LHCN-M2 (cell line): ENCODE data around the gene RAC2. TPM values are rescaled to one million over a fixed set of nuclear protein-coding genes. Genes with fewer than 3 reads are reported as not detected.
"Not testable (repeated sequence)": the region's sequence is repeated elsewhere in the genome, so short reads cannot be mapped to it uniquely, and the experiment has no call there.

Source experiments
- DNase-seq: peaks from one replicate; pipeline ENCODE4 v3.0.0-alpha.2; 2012; ENCODE audit warnings: low read depth
- total RNA-seq: library from RNA; depleted of rRNA; stranded (reverse); fragments of >200 nt; gene quantifications from 2 replicates; pipeline ENCODE4 v1.2.3, GENCODE V29; 2014

The RAC2 gene
- total RNA-seq, 1 experiment from 2014 or later: 0.69 TPM

- DNase-seq: no peak
Measured at GRCh38 chr22:37206841-37207821, 36.9 kb downstream of the RAC2 start.

- DNase-seq: no peak
Measured at GRCh38 chr22:37206118-37206840, 37.8 kb downstream of the RAC2 start.

GRCh38 chr22:37205046-37205445 lies 39.0 kb downstream of the RAC2 start:
- DNase-seq: no peak

- DNase-seq: no peak
Measured at GRCh38 chr22:37204045-37204655, 39.9 kb downstream of the RAC2 start.

GRCh38 chr22:37203354-37204044 lies 40.6 kb downstream of the RAC2 start:
- DNase-seq: no peak

- DNase-seq: no peak
Measured at GRCh38 chr22:37202716-37203115, 41.4 kb downstream of the RAC2 start.

- no peak for DNase-seq
Measured at GRCh38 chr22:37202001-37202555, 42.0 kb downstream of the RAC2 start.

- not testable (repeated sequence) for DNase-seq
Measured at GRCh38 chr22:37201443-37201820, 42.6 kb downstream of the RAC2 start.

GRCh38 chr22:37199760-37200108 lies 44.3 kb downstream of the RAC2 start:
- no peak for DNase-seq

- peak; percentile 95 for DNase-seq
Measured at GRCh38 chr22:37199103-37199759, 44.8 kb downstream of the RAC2 start.

- peak; percentile 71 for DNase-seq
Measured at GRCh38 chr22:37198258-37199102, 45.6 kb downstream of the RAC2 start.

GRCh38 chr22:37197451-37198257 lies 46.4 kb downstream of the RAC2 start:
- peak; percentile 59 for DNase-seq

GRCh38 chr22:37196539-37197450 lies 47.3 kb downstream of the RAC2 start:
- DNase-seq: peak; percentile 29

- no peak for DNase-seq
Measured at GRCh38 chr22:37195921-37196320, 48.1 kb downstream of the RAC2 start.

GRCh38 chr22:37194750-37195149 lies 49.3 kb downstream of the RAC2 start:
- DNase-seq: no peak

- DNase-seq: peak; percentile 19
Measured at GRCh38 chr22:37193629-37194191, 50.4 kb downstream of the RAC2 start.

GRCh38 chr22:37192741-37193140 lies 51.3 kb downstream of the RAC2 start:
- no peak for DNase-seq

GRCh38 chr22:37192204-37192603 lies 51.9 kb downstream of the RAC2 start:
- DNase-seq: no peak
